IMR-90 (cell line): ENCODE results near the gene ANKHD1. TPM values are rescaled to one million over a fixed set of nuclear protein-coding genes. Genes with fewer than 3 reads are reported as not detected.

Source experiments
- ATAC-seq: fragments of 200-7000 bp; cut with Tn5 transposase; 2 replicates; pipeline ENCODE4 v1.9.1; 2020; ENCODE audit warnings: low read depth, mild to moderate bottlenecking, moderate library complexity
- BruUV-seq: library from RNA; stranded (reverse); fragments of 400-500 nt; replicated peaks from 2 replicates; lab custom pipeline; 2021; lab: Mats Ljungman, UMichigan
- CTCF ChIA-PET: fragments of 300-600 bp; formaldehyde crosslinking; extraction: SDS; loops from one replicate; lab custom pipeline; 2021; ENCODE audit warnings: antibody characterized with exemption; lab: Yijun Ruan, JAX
- POLR2A ChIA-PET: fragments of 300-600 bp; sonication (Branson Sonifier 250); formaldehyde crosslinking; loops from one replicate; lab custom pipeline; 2022; ENCODE audit warnings: antibody characterized with exemption; ENCODE audit not compliant: unreplicated experiment; lab: Charles Lee
- DNase-seq: peaks from one replicate; pipeline ENCODE4 v3.0.0; 2013
- H2AFZ ChIP-seq: replicated peaks from 2 replicates; pipeline ENCODE3; 2013; ENCODE audit warnings: low read length, mild to moderate bottlenecking; ENCODE audit not compliant: poor library complexity
- H2AK5ac ChIP-seq: 2 replicates; pipeline ENCODE4 v1.6.1; 2013; ENCODE audit warnings: low read depth, low read length, inconsistent platforms
- H2AK9ac ChIP-seq: replicated peaks from 2 replicates; pipeline ENCODE3; 2013; ENCODE audit warnings: mild to moderate bottlenecking, low read depth, low read length, moderate library complexity; ENCODE audit not compliant: poor library complexity
- H2BK120ac ChIP-seq: 2 replicates; pipeline ENCODE4 v1.6.1; 2013; ENCODE audit warnings: low read depth, low read length, inconsistent platforms
- H2BK15ac ChIP-seq: 3 replicates; pipeline ENCODE4 v1.6.1; 2013; ENCODE audit warnings: low read depth, low read length, inconsistent platforms
- H2BK20ac ChIP-seq: 2 replicates; pipeline ENCODE4 v1.6.1; 2013; ENCODE audit warnings: low read depth, mild to moderate bottlenecking, inconsistent platforms, low read length, moderate library complexity
- H2BK5ac ChIP-seq: 2 replicates; pipeline ENCODE4 v1.6.1; 2013; ENCODE audit warnings: mild to moderate bottlenecking, low read depth, low read length, inconsistent platforms; ENCODE audit not compliant: poor library complexity, severe bottlenecking
- H3K14ac ChIP-seq: replicated peaks from 2 replicates; pipeline ENCODE4 v1.6.1; 2013; ENCODE audit warnings: low read depth, low read length, inconsistent platforms
- H3K18ac ChIP-seq: 2 replicates; pipeline ENCODE4 v1.6.1; 2013; ENCODE audit warnings: low read depth, low read length, control low read depth
- H3K23ac ChIP-seq: 2 replicates; pipeline ENCODE4 v1.6.1; 2013; ENCODE audit warnings: low read depth, low read length, inconsistent platforms
- H3K27ac ChIP-seq: 2 replicates; pipeline ENCODE4 v1.5.1; 2013; ENCODE audit warnings: mild to moderate bottlenecking, control low read depth, low read length; ENCODE audit not compliant: insufficient read depth
- H3K27me3 ChIP-seq: 2 replicates; pipeline ENCODE4 v1.6.1; 2013; ENCODE audit warnings: low read length; ENCODE audit not compliant: control insufficient read depth, insufficient read depth
- H3K36me3 ChIP-seq: 2 replicates; pipeline ENCODE4 v1.6.1; 2013; ENCODE audit warnings: low read length, mixed read lengths; ENCODE audit not compliant: control insufficient read depth, insufficient read depth
- H3K4ac ChIP-seq: 2 replicates; pipeline ENCODE4 v1.6.1; 2013; ENCODE audit warnings: low read depth, low read length, inconsistent platforms
- H3K4me1 ChIP-seq: 2 replicates; pipeline ENCODE4 v1.6.1; 2013; ENCODE audit warnings: low read length, mixed read lengths; ENCODE audit not compliant: control insufficient read depth, insufficient read depth
- H3K4me2 ChIP-seq: 2 replicates; pipeline ENCODE4 v1.6.1; 2013; ENCODE audit warnings: low read depth, mild to moderate bottlenecking, control low read depth, low read length, moderate library complexity
- H3K4me3 ChIP-seq: 2 replicates; pipeline ENCODE4 v1.5.1; 2013; ENCODE audit warnings: low read depth, mild to moderate bottlenecking, control low read depth, low read length, moderate library complexity; ENCODE audit not compliant: insufficient read depth
- H3K56ac ChIP-seq: 2 replicates; pipeline ENCODE4 v1.6.1; 2013; ENCODE audit warnings: low read length, inconsistent platforms; ENCODE audit not compliant: insufficient read depth; ENCODE audit errors: extremely low read depth
- H3K79me1 ChIP-seq, 2 experiments: 2 replicates each; pipeline ENCODE4 v1.6.1; 2013; ENCODE audit warnings: low read length in 2 of 2, inconsistent platforms in 1 of 2, low read depth in 1 of 2
- H3K9ac ChIP-seq: 2 replicates; pipeline ENCODE4 v1.6.1; 2013; ENCODE audit warnings: low read depth, low read length, control low read depth
- H3K9me1 ChIP-seq: 2 replicates; pipeline ENCODE4 v1.6.1; 2013; ENCODE audit warnings: low read length, inconsistent platforms; ENCODE audit not compliant: insufficient read depth
- H3K9me3 ChIP-seq: 2 replicates; pipeline ENCODE4 v1.6.1; 2013; ENCODE audit warnings: low read length; ENCODE audit not compliant: control insufficient read depth, insufficient read depth
- H4K20me1 ChIP-seq: 2 replicates; pipeline ENCODE4 v1.6.1; 2013; ENCODE audit warnings: low read length, inconsistent platforms; ENCODE audit not compliant: insufficient read depth
- H4K5ac ChIP-seq: 2 replicates; pipeline ENCODE4 v1.6.1; 2013; ENCODE audit warnings: mild to moderate bottlenecking, low read depth, low read length, control low read depth
- H4K8ac ChIP-seq, 2 experiments: 2 replicates each; pipeline ENCODE4 v1.6.1; 2013; ENCODE audit warnings: low read depth in 2 of 2, low read length in 2 of 2, control low read depth in 1 of 2, inconsistent platforms in 1 of 2
- H4K91ac ChIP-seq: 2 replicates; pipeline ENCODE4 v1.6.1; 2013; ENCODE audit warnings: low read depth, low read length, inconsistent platforms; ENCODE audit not compliant: insufficient read depth
- CEBPB ChIP-seq: IDR thresholded peaks from 2 replicates; pipeline ENCODE4 v1.6.1; 2012; ENCODE audit warnings: low read depth, low read length, improper control_type of control experiment
- CHD1 ChIP-seq: IDR thresholded peaks from 2 replicates; pipeline ENCODE4 v1.6.1; 2012; ENCODE audit warnings: low read depth, low read length, improper control_type of control experiment
- CTCF ChIP-seq: conservative IDR thresholded peaks from 2 replicates; pipeline ENCODE4 v1.5.1; 2012; ENCODE audit warnings: mild to moderate bottlenecking, low read depth, low read length, improper control_type of control experiment
- FOS ChIP-seq: fragments of 150-350 bp; IDR thresholded peaks from 2 replicates; pipeline ENCODE4 v1.6.1; 2016; ENCODE audit warnings: low read depth, low read length
- MAZ ChIP-seq: IDR thresholded peaks from 2 replicates; pipeline ENCODE4 v1.6.1; 2012; ENCODE audit warnings: low read depth, mild to moderate bottlenecking, low read length, improper control_type of control experiment, moderate library complexity, borderline replicate concordance
- POLR2A ChIP-seq: IDR thresholded peaks from 2 replicates; pipeline ENCODE4 v1.6.1; 2012; ENCODE audit warnings: mild to moderate bottlenecking, low read depth, low read length
- RFX5 ChIP-seq: IDR thresholded peaks from 2 replicates; pipeline ENCODE4 v1.8.0; 2012; ENCODE audit warnings: low read depth, mild to moderate bottlenecking, low read length, moderate library complexity
- SMC3 ChIP-seq: fragments of 150-350 bp; IDR thresholded peaks from 2 replicates; pipeline ENCODE4 v1.6.1; 2016; ENCODE audit warnings: low read depth, mild to moderate bottlenecking, antibody characterized with exemption, low read length, moderate library complexity
- WGBS, 2 experiments: methylation state at CpG; one replicate each; pipeline versions ENCODE4 v1.1.5 to v1.1.7; 2013; ENCODE audit warnings: missing lambda C conversion rate in 2 of 2; ENCODE audit not compliant: insufficient read length in 1 of 2; ENCODE audit errors: extremely low coverage in 2 of 2; 5-methylcytosine and 5-hydroxymethylcytosine counted together
- dilution Hi-C: fragments of 300-500 bp; cut with HindIII; formaldehyde crosslinking; loops from one replicate; pipeline ENCODE4 v1.14.3; 2018; ENCODE audit warnings: low sequenced_read_pairs; ENCODE audit not compliant: unreplicated experiment
- in situ Hi-C: fragments of 300-500 bp; cut with MboI; formaldehyde crosslinking; loops from 3 replicates; pipeline ENCODE4 v1.14.3; 2019; ENCODE audit warnings: low sequenced_read_pairs, inconsistent platforms, mixed read lengths
- intact Hi-C: fragments of 100-400 bp; cut with micrococcal nuclease; formaldehyde crosslinking; loops from 2 replicates; pipeline ENCODE4 v1.10.0; 2022
- polyA plus RNA-seq, 3 experiments: library from polyadenylated mRNA; depleted of rRNA; stranded (reverse); fragments of >200 nt; gene quantifications; 2 replicates each; pipeline ENCODE4 v1.2.3, GENCODE V29; 2012; ENCODE audit warnings: low replicate concordance in 1 of 3
- total RNA-seq: library from RNA; depleted of rRNA; stranded (reverse); fragments of >200 nt; gene quantifications from 2 replicates; pipeline ENCODE4 v1.2.3, GENCODE V29; 2012

ANKHD1 gene
- total and polyA plus RNA-seq, 2 of the 4 experiments (the other 2 are of a cell fraction) = 32.1 to 36.7 TPM

- Histone ChIP-seq H4K91ac (no peak overlapping the region), H4K5ac (no peak overlapping the region), H3K9me3 (no peaks in the 10 kb centered on the region), H2BK15ac (no peak overlapping the region), H3K9ac (no peak overlapping the region), H2BK20ac (no peak overlapping the region), H3K4ac (no peak overlapping the region), H3K27me3 (no peaks in the 10 kb centered on the region), H2BK5ac (no peak overlapping the region), H3K4me1 (no peaks in the 10 kb centered on the region), H3K79me1 (peaks cover 20 to 58% of the 10 kb centered on the region in 2 experiments), H2BK120ac (no peak overlapping the region), H2AFZ (no peak overlapping the region), H3K56ac (no peak overlapping the region), H4K20me1 (peaks cover 28% of the 10 kb centered on the region), H3K4me2 (no peak overlapping the region), H3K9me1 (0 out of 2 replicates have a peak, but pooled peaks cover 3% of the 10 kb centered on the region), H3K36me3 (no peaks in the 10 kb centered on the region), H3K18ac (no peak overlapping the region), H3K27ac (no peak overlapping the region), H3K4me3 (no peak overlapping the region), H3K14ac (no peak overlapping the region), H4K8ac (no peak overlapping the region), H2AK5ac (no peak overlapping the region), H2AK9ac (no peak overlapping the region), H3K23ac (no peak overlapping the region)
- in situ Hi-C loops = no loop called here
- ChIA-PET CTCF (interaction anchor here (2.1 kb wide), 1 partner anchor 10 kb away, joined by 7 read pairs; no protein-coding TSS in a partner anchor), POLR2A (no interaction called here)
- no peak for ATAC-seq
- TF ChIP-seq CEBPB = peak; percentile 85
- TF ChIP-seq CTCF = no peak
- TF ChIP-seq SMC3 = no peak
- no peak for TF ChIP-seq POLR2A
- TF ChIP-seq CHD1 = no peak
- no peak for TF ChIP-seq RFX5
- no peak for TF ChIP-seq FOS
- no peak for TF ChIP-seq MAZ
- no peak for DNase-seq
- BruUV-seq = no TSS peak
- intact Hi-C loops = no loop called here
- WGBS, 2 experiments = no CpG with 5 or more reads among the region's 4 CpGs
- dilution Hi-C loops = no loop called here
These were observed 18.6 kb downstream of the ANKHD1 start for GRCh38 chr5:140420226-140420570.
